ENCODE results near the gene SELENOT. TPM values are rescaled to one million over a fixed set of nuclear protein-coding genes. Genes with fewer than 3 reads are reported as not detected.

The SELENOT gene
- total RNA-seq, 1 experiment from 2014 or later: 73.8 TPM

DNA sequence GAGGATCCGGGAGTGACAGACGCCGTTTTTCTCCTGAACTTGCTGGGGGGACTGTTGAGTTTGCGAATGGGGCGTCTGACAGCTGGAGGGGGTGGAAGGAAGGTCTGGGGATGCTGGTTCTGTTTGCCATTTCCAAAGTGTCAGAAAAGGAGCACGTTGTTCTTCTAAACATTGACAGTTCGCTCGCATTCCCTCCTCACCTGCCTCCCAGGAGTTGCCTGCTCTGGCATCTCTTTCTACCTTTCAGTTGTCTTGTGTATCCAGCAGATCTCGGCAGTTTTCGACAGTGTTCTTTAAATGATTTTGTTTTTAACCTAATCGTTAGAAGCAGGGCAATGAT, 829 bp downstream of the SELENOT start:
- H3K9me3 Mint-ChIP-seq: no peaks in the 10 kb centered on the region
- H4K20me1 ChIP-seq (ENCODE audit: control insufficient read depth, insufficient read depth, insufficient read length): no peaks in the 10 kb centered on the region
- DNase-seq: no peak
- H3K4me2 ChIP-seq (ENCODE audit: insufficient read depth, insufficient read length, low read length): peak overlapping the region; percentile 97
- H3K4me1 ChIP-seq (ENCODE audit: insufficient read depth, low read length): peaks cover 11% of the 10 kb centered on the region
- peak overlapping the region; percentile 93 to 96 for H3K4me3 Mint-ChIP-seq
- no peak overlapping the region for H4K91ac ChIP-seq (ENCODE audit: insufficient read length, low read depth, low read length)
- H3K23ac ChIP-seq (ENCODE audit: insufficient read length, low read depth, low read length): no peak overlapping the region
- no peak overlapping the region for H2BK15ac ChIP-seq (ENCODE audit: low read depth, low read length)
- no peak overlapping the region for H4K5ac ChIP-seq (ENCODE audit: insufficient read length, low read depth, low read length)
- peak overlapping the region; percentile 83 to 99 (median 98) for H3K27ac Mint-ChIP-seq
- H3K14ac ChIP-seq (ENCODE audit: insufficient read depth, low read length): peak overlapping the region; percentile 6; the same call in 1 of the 2 replicates
- H2BK120ac ChIP-seq (ENCODE audit: low read depth, low read length, poor library complexity, severe bottlenecking): no peak overlapping the region
- no peak overlapping the region for H3K56ac ChIP-seq (ENCODE audit: insufficient read length, low read depth, low read length)
- H3K9ac ChIP-seq (ENCODE audit: extremely low read depth, insufficient read length, low read length): peak overlapping the region; percentile 63
- no peak overlapping the region for H2AFZ ChIP-seq (ENCODE audit: low read length)
- H3K23me2 ChIP-seq (ENCODE audit: insufficient read length, low read depth, low read length, poor library complexity, severe bottlenecking): peaks cover 6% of the 10 kb centered on the region
- H4K8ac ChIP-seq (replicated peaks; ENCODE audit: insufficient read length, low read depth, low read length): no peak overlapping the region
- no peak overlapping the region for H3T11ph ChIP-seq (ENCODE audit: low read length)
- no peaks in the 10 kb centered on the region for H3K27me3 ChIP-seq (ENCODE audit: insufficient read depth, low read length)
- no peak overlapping the region for H2BK12ac ChIP-seq (ENCODE audit: insufficient read length, low read depth, low read length)
- H3K4me1 Mint-ChIP-seq: peaks cover 56 to 71% of the 10 kb centered on the region in 2 experiments
- H3K79me2 ChIP-seq (ENCODE audit: insufficient read depth, low read length): peaks cover 24% of the 10 kb centered on the region; the same call in 1 of the 2 replicates
- peaks cover 2% of the 10 kb centered on the region for H3K79me1 ChIP-seq (ENCODE audit: insufficient read depth, low read depth, low read length, poor library complexity, severe bottlenecking)
- no peak overlapping the region for H2BK20ac ChIP-seq (ENCODE audit: low read depth, low read length, poor library complexity, severe bottlenecking)
- no peaks in the 10 kb centered on the region for H3K9me3 ChIP-seq (ENCODE audit: control insufficient read depth, low read depth, low read length)
- no peaks in the 10 kb centered on the region for H3K27me3 Mint-ChIP-seq (ENCODE audit: low read depth)
- H3K27ac ChIP-seq (ENCODE audit: insufficient read length, low read depth, low read length): no peak overlapping the region
- no CpG with 5 or more reads among the region's 11 CpGs for WGBS (ENCODE audit: extremely low coverage, insufficient read length, low lambda C conversion rate)
- no peak overlapping the region for H3K18ac ChIP-seq (ENCODE audit: insufficient read length, low read depth, low read length)
- no peak overlapping the region for H2BK5ac ChIP-seq (ENCODE audit: insufficient read length, low read length)
- no peak overlapping the region for H3K4ac ChIP-seq (ENCODE audit: low read depth, low read length)
- H3K36me3 Mint-ChIP-seq (ENCODE audit: insufficient read depth in 1 of 3, low read depth in 3 of 3): peaks cover 6 to 21% (median 20%) of the 10 kb centered on the region in 3 experiments
- no peak overlapping the region for H2AK5ac ChIP-seq (ENCODE audit: insufficient read length, low read length)
- TF ChIP-seq CTCF (conservative IDR thresholded peaks at IDR 0.05): no peak

Data from H9 (cell line).